ENCODE data around the gene SF3B6. TPM values are rescaled to one million over a fixed set of nuclear protein-coding genes. Genes with fewer than 3 reads are reported as not detected.

SF3B6 gene
- total RNA-seq, 1 experiment from 2014 or later = 132 TPM

DNA sequence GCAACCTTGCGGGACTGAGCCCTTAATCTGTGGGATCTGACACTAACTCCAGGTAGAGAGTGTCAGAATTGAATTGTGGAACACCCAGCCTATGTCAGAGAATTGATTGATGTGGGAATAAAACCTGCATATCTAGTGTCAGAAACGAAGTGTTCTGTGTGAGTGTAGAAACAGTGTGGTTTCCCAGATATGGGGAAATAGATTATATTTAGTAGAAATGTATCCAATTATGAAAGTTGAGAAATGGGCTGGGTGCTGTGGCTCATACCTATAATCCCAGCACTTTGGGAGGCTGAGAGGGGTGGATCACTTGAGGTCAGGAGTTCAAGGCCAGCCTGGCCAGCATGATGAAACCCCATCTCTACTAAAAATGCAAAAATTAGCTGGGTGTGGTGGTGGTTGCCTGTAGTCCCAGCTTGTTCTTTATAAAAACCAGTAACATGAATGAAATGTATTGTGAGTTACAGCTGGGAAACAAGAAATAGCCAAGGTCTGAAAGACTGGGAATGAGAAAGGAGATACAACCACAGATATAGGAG is 12.8 kb upstream of the SF3B6 start:
- Mint-ChIP-seq H3K4me1 (peaks cover 6% of the 10 kb centered on the region in 2 experiments), H3K4me3 (no peak overlapping the region), H3K27me3 (ENCODE audit: low read depth) (no peaks in the 10 kb centered on the region), H3K27ac (no peak overlapping the region; a peak in 1 of 7 replicates), H3K9me3 (peaks cover 0 to 3% of the 10 kb centered on the region in 2 experiments; a peak in 1 of 5 replicates), H3K36me3 (ENCODE audit: insufficient read depth in 1 of 3, low read depth in 3 of 3) (no peaks in the 10 kb centered on the region)
- DNase-seq = peak; percentile 5
- no peaks in the 10 kb centered on the region for H3K79me2 ChIP-seq (ENCODE audit: insufficient read depth, low read length)
- H2BK20ac ChIP-seq (ENCODE audit: low read depth, low read length, poor library complexity, severe bottlenecking) = no peak overlapping the region
- H2BK5ac ChIP-seq (ENCODE audit: insufficient read length, low read length) = no peak overlapping the region
- no peaks in the 10 kb centered on the region for H3K9me3 ChIP-seq (ENCODE audit: control insufficient read depth, low read depth, low read length)
- no peak overlapping the region for H4K8ac ChIP-seq (replicated peaks; ENCODE audit: insufficient read length, low read depth, low read length)
- H3K23me2 ChIP-seq (ENCODE audit: insufficient read length, low read depth, low read length, poor library complexity, severe bottlenecking) = peaks cover 9% of the 10 kb centered on the region
- H2BK15ac ChIP-seq (ENCODE audit: low read depth, low read length) = no peak overlapping the region
- no peaks in the 10 kb centered on the region; the same call in 1 of the 2 replicates for H3K4me1 ChIP-seq (ENCODE audit: insufficient read depth, low read length)
- H3K14ac ChIP-seq (ENCODE audit: insufficient read depth, low read length) = no peak overlapping the region
- H3K23ac ChIP-seq (ENCODE audit: insufficient read length, low read depth, low read length) = no peak overlapping the region
- H3K79me1 ChIP-seq (ENCODE audit: insufficient read depth, low read depth, low read length, poor library complexity, severe bottlenecking) = no peaks in the 10 kb centered on the region
- no peak overlapping the region for H3K4me2 ChIP-seq (ENCODE audit: insufficient read depth, insufficient read length, low read length)
- no peak overlapping the region for H2BK120ac ChIP-seq (ENCODE audit: low read depth, low read length, poor library complexity, severe bottlenecking)
- no peak overlapping the region for H3K27ac ChIP-seq (ENCODE audit: insufficient read length, low read depth, low read length)
- H3K27me3 ChIP-seq (ENCODE audit: insufficient read depth, low read length) = no peaks in the 10 kb centered on the region
- no peak overlapping the region for H3K18ac ChIP-seq (ENCODE audit: insufficient read length, low read depth, low read length)
- no peak overlapping the region for H3T11ph ChIP-seq (ENCODE audit: low read length)
- no peak overlapping the region for H2BK12ac ChIP-seq (ENCODE audit: insufficient read length, low read depth, low read length)
- H3K9ac ChIP-seq (ENCODE audit: extremely low read depth, insufficient read length, low read length) = no peak overlapping the region
- no peak overlapping the region for H3K4ac ChIP-seq (ENCODE audit: low read depth, low read length)
- no peak overlapping the region for H4K5ac ChIP-seq (ENCODE audit: insufficient read length, low read depth, low read length)
- no peak for TF ChIP-seq CTCF (conservative IDR thresholded peaks at IDR 0.05)
- peaks cover 2% of the 10 kb centered on the region for H4K20me1 ChIP-seq (ENCODE audit: control insufficient read depth, insufficient read depth, insufficient read length)
- H2AK5ac ChIP-seq (ENCODE audit: insufficient read length, low read length) = no peak overlapping the region
- H3K56ac ChIP-seq (ENCODE audit: insufficient read length, low read depth, low read length) = no peak overlapping the region
- no CpG with 5 or more reads among the region's 2 CpGs for WGBS (ENCODE audit: extremely low coverage, insufficient read length, low lambda C conversion rate)
- H4K91ac ChIP-seq (ENCODE audit: insufficient read length, low read depth, low read length) = no peak overlapping the region
- no peak overlapping the region for H2AFZ ChIP-seq (ENCODE audit: low read length)
